C4-2B (cell line): ENCODE results near the gene PIP5K1C.

Experiments used
- H3K27ac ChIP-seq: fragments of 450-650 bp; 2 replicates; pipeline ENCODE4 v1.5.1; 2017
- CTCF ChIP-seq: fragments of 450-650 bp; conservative IDR thresholded peaks from 2 replicates; pipeline ENCODE4 v1.5.1; 2017; ENCODE audit warnings: mild to moderate bottlenecking
- ZFX ChIP-seq: fragments of 450-650 bp; IDR thresholded peaks from 2 replicates; pipeline ENCODE4 v1.6.1; 2017

The PIP5K1C gene

GRCh38 chr19:3609779-3610719 lies 90.2 kb downstream of the PIP5K1C start:
- peak overlapping the region; percentile 57 for H3K27ac ChIP-seq
- TF ChIP-seq ZFX, result no peak
- no peak for TF ChIP-seq CTCF

- TF ChIP-seq ZFX, result no peak
- no peak for TF ChIP-seq CTCF
- peak overlapping the region; percentile 57; the same call in 1 of the 2 replicates for H3K27ac ChIP-seq
Measured at GRCh38 chr19:3608750-3609322, 91.4 kb downstream of the PIP5K1C start.

- H3K27ac ChIP-seq, result no peak overlapping the region
Measured at GRCh38 chr19:3608079-3608641, 92.1 kb downstream of the PIP5K1C start.

GRCh38 chr19:3607303-3608078 lies 92.8 kb downstream of the PIP5K1C start:
- no peak overlapping the region for H3K27ac ChIP-seq
- TF ChIP-seq CTCF (no peak), ZFX (no peak)

More at GRCh38 chr19:3608079-3608641, 92.1 kb downstream of the PIP5K1C start:
- no peak for TF ChIP-seq CTCF
- TF ChIP-seq ZFX, result no peak

GRCh38 chr19:3606690-3607289 lies 93.5 kb downstream of the PIP5K1C start, which contains the start of gene TBXA2R:
TBXA2R (minus strand) TSS chr19:3606875; CDS start chr19:3600634, 6,241 bp downstream.
- no peak for TF ChIP-seq CTCF
- no peak for TF ChIP-seq ZFX
- peak within 1 kb of the TSS; percentile 28 for H3K27ac ChIP-seq

- TF ChIP-seq ZFX (no peak), CTCF (no peak)
- H3K27ac ChIP-seq, result peak overlapping the region; percentile 28
Measured at GRCh38 chr19:3606174-3606689, 94.0 kb downstream of the PIP5K1C start.
